SU-DHL-6 (cell line): ENCODE data around the gene ARR3.

ENCODE experiments used
- H2AFZ ChIP-seq: fragments of 200-600 bp; sonication (generic); 2 replicates; pipeline ENCODE4 v1.6.1; 2014; ENCODE audit warnings: low read depth, mild to moderate bottlenecking, moderate library complexity, mixed read lengths, antibody characterized with exemption, low read length; ENCODE audit not compliant: severe bottlenecking
- H3F3A ChIP-seq: fragments of 200-600 bp; shearing (Covaris generic); 2 replicates; pipeline ENCODE4 v1.6.0; 2016; ENCODE audit warnings: antibody characterized with exemption, mild to moderate bottlenecking; ENCODE audit not compliant: insufficient read depth
- H3K27ac ChIP-seq: fragments of 200-600 bp; sonication (generic); 2 replicates; pipeline ENCODE4 v1.5.1; 2016; ENCODE audit warnings: low read depth, mild to moderate bottlenecking, low read length, moderate library complexity, mixed read lengths
- H3K27me3 ChIP-seq: fragments of 200-600 bp; sonication (generic), shearing (Covaris generic); 2 replicates; pipeline ENCODE4 v1.6.0; 2014; ENCODE audit warnings: mild to moderate bottlenecking, low read length
- H3K36me3 ChIP-seq: fragments of 200-600 bp; sonication (generic); 2 replicates; pipeline ENCODE4 v1.6.1; 2014; ENCODE audit warnings: mild to moderate bottlenecking, low read length, mixed read lengths
- H3K4me2 ChIP-seq: fragments of 300-600, 200-600 bp; shearing (Covaris generic), sonication (generic); 2 replicates; pipeline ENCODE4 v1.6.0; 2014; ENCODE audit warnings: low read length, low read depth, mild to moderate bottlenecking; ENCODE audit not compliant: poor library complexity, severe bottlenecking
- H3K4me3 ChIP-seq: fragments of 200-600 bp; sonication (generic); 2 replicates; pipeline ENCODE4 v1.5.1; 2014; ENCODE audit warnings: antibody characterized with exemption, low read length, mild to moderate bottlenecking, mixed read lengths; ENCODE audit not compliant: insufficient read depth, poor library complexity, severe bottlenecking
- H3K79me2 ChIP-seq: fragments of 200-600 bp; sonication (generic); 2 replicates; pipeline ENCODE4 v1.6.1; 2014; ENCODE audit warnings: mild to moderate bottlenecking, low read length, moderate library complexity; ENCODE audit not compliant: insufficient read depth
- H3K9ac ChIP-seq: fragments of 200-600 bp; sonication (generic); 2 replicates; pipeline ENCODE4 v1.7.0; 2014; ENCODE audit warnings: mild to moderate bottlenecking, low read length
- H3K9me2 ChIP-seq: fragments of 200-600 bp; sonication (generic); replicated peaks from 2 replicates; pipeline ENCODE4 v1.6.1; 2014; ENCODE audit warnings: low read length; ENCODE audit not compliant: insufficient read depth
- H3K9me3 ChIP-seq: fragments of 200-600 bp; sonication (generic); 2 replicates; pipeline ENCODE4 v1.6.1; 2014; ENCODE audit warnings: low read length, mixed read lengths; ENCODE audit not compliant: insufficient read depth
- H4K20me1 ChIP-seq: fragments of 200-600 bp; sonication (generic); 2 replicates; pipeline ENCODE4 v1.6.1; 2014; ENCODE audit warnings: low read depth, mild to moderate bottlenecking, antibody characterized with exemption, low read length, moderate library complexity, mixed read lengths
- EZH2phosphoT487 ChIP-seq: fragments of 200-600 bp; sonication (generic), shearing (Covaris generic); conservative IDR thresholded peaks from 2 replicates; pipeline ENCODE4 v1.6.1; 2018; ENCODE audit warnings: mild to moderate bottlenecking, antibody characterized with exemption, low read length, moderate library complexity, mixed read lengths
- TF ChIP-seq, protein P1 (sequence below): fragments of 200-600 bp; sonication (generic); IDR thresholded peaks from one replicate; pipeline ENCODE4 v1.5.1; 2017; ENCODE audit warnings: antibody characterized with exemption, mild to moderate bottlenecking, low read length, moderate library complexity; ENCODE audit not compliant: insufficient read depth, poor library complexity, severe bottlenecking

ARR3 gene

DNA sequence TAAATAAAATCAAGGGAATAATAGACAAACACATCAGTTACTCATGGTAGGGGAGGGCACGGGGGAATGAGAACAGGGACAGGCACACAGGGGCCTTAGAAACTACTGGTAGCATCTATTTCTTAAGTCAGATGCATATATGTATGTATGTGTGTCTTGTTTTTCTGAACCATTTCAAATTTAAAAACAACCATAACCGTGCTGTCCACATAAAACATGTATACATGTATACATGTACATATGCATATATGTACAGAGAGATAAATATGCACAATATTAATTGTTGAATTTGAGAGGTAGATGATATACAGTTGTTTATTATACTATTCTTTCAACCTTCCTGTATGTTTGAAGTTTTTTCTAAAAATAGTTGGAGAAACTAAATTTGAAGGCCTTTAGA lies 41.4 kb upstream of the ARR3 start:
- H3K36me3 ChIP-seq, result no peaks in the 10 kb centered on the region

DNA sequence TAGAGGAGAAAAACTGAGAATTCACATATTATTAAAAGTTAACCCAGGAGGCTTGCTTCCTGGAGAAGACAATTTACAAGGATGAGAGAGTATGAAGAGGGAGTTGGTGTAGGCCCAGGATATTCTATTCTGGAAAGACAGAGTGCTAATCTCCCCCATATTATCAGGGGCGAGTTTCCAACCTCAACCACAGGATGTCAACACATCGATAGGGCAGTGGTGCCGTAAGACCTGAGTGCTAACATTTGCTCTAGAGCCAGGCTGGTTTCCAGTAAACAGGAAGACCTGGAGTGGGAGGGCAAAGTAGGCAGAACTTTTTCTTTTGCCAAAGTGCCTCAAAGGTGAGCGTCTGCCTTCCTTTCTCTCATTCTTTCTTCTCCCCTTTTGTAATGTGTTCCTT lies 36.5 kb upstream of the ARR3 start:
- Histone ChIP-seq H3F3A (no peaks in the 10 kb centered on the region), H3K4me2 (no peak overlapping the region), H3K4me3 (no peak overlapping the region), H3K27ac (no peak overlapping the region), H3K9ac (no peak overlapping the region), H3K9me3 (no peaks in the 10 kb centered on the region), H4K20me1 (no peaks in the 10 kb centered on the region), H3K79me2 (no peaks in the 10 kb centered on the region), H3K9me2 (no peaks in the 10 kb centered on the region), H2AFZ (no peak overlapping the region), H3K27me3 (no peaks in the 10 kb centered on the region), H3K36me3 (no peaks in the 10 kb centered on the region)
- TF ChIP-seq EZH2phosphoT487, result no peak
- TF ChIP-seq, protein P1, sequence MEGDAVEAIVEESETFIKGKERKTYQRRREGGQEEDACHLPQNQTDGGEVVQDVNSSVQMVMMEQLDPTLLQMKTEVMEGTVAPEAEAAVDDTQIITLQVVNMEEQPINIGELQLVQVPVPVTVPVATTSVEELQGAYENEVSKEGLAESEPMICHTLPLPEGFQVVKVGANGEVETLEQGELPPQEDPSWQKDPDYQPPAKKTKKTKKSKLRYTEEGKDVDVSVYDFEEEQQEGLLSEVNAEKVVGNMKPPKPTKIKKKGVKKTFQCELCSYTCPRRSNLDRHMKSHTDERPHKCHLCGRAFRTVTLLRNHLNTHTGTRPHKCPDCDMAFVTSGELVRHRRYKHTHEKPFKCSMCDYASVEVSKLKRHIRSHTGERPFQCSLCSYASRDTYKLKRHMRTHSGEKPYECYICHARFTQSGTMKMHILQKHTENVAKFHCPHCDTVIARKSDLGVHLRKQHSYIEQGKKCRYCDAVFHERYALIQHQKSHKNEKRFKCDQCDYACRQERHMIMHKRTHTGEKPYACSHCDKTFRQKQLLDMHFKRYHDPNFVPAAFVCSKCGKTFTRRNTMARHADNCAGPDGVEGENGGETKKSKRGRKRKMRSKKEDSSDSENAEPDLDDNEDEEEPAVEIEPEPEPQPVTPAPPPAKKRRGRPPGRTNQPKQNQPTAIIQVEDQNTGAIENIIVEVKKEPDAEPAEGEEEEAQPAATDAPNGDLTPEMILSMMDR, result no peak

More for the DNA sequence above, 41.4 kb upstream of the ARR3 start:
- Histone ChIP-seq H3K9ac (no peak overlapping the region), H3K9me3 (no peaks in the 10 kb centered on the region), H4K20me1 (no peaks in the 10 kb centered on the region), H3K4me2 (no peak overlapping the region), H3K79me2 (no peaks in the 10 kb centered on the region), H3K4me3 (no peak overlapping the region), H3K27ac (no peak overlapping the region), H2AFZ (no peak overlapping the region), H3K27me3 (no peaks in the 10 kb centered on the region), H3K9me2 (no peaks in the 10 kb centered on the region), H3F3A (no peaks in the 10 kb centered on the region)
- TF ChIP-seq, protein P1, result no peak
- TF ChIP-seq EZH2phosphoT487, result no peak

- no peaks in the 10 kb centered on the region for H3K36me3 ChIP-seq
- no peak within 1 kb of the TSS for H2AFZ ChIP-seq
- no peaks in the 10 kb centered on the region for H3F3A ChIP-seq
- no peaks in the 10 kb centered on the region for H4K20me1 ChIP-seq
- H3K9ac ChIP-seq, result no peak within 1 kb of the TSS
- H3K27me3 ChIP-seq, result no peaks in the 10 kb centered on the region
- H3K79me2 ChIP-seq, result no peaks in the 10 kb centered on the region
- no peaks in the 10 kb centered on the region for H3K9me3 ChIP-seq
- H3K4me3 ChIP-seq, result no peak within 1 kb of the TSS
- no peak within 1 kb of the TSS for H3K27ac ChIP-seq
- H3K9me2 ChIP-seq, result no peaks in the 10 kb centered on the region
- H3K4me2 ChIP-seq, result no peak within 1 kb of the TSS
- TF ChIP-seq EZH2phosphoT487, result no peak
- TF ChIP-seq, protein P1, result no peak
Measured at GRCh38 chrX:70234355-70234754, 33.8 kb upstream of the ARR3 start, which contains the start of gene AWAT1. TSS of gene AWAT1 (plus strand) at chrX:70234655. CDS start at chrX:70234696, 41 bp downstream.

GRCh38 chrX:70240751-70241150 lies 27.4 kb upstream of the ARR3 start:
- Histone ChIP-seq H3K27ac (no peak overlapping the region), H3K27me3 (no peaks in the 10 kb centered on the region), H4K20me1 (no peaks in the 10 kb centered on the region), H3K79me2 (no peaks in the 10 kb centered on the region), H3K9me3 (no peaks in the 10 kb centered on the region), H3K9me2 (no peaks in the 10 kb centered on the region), H3F3A (no peaks in the 10 kb centered on the region), H3K36me3 (no peaks in the 10 kb centered on the region), H2AFZ (no peak overlapping the region), H3K4me2 (no peak overlapping the region), H3K4me3 (no peak overlapping the region), H3K9ac (no peak overlapping the region)
- no peak for TF ChIP-seq EZH2phosphoT487
- TF ChIP-seq, protein P1, result no peak
